ENCODE results near the gene AFF2.
"Not testable (repeated sequence)": the region's sequence is repeated elsewhere in the genome, so short reads cannot be mapped to it uniquely, and the experiment has no call there.

The AFF2 gene

DNA sequence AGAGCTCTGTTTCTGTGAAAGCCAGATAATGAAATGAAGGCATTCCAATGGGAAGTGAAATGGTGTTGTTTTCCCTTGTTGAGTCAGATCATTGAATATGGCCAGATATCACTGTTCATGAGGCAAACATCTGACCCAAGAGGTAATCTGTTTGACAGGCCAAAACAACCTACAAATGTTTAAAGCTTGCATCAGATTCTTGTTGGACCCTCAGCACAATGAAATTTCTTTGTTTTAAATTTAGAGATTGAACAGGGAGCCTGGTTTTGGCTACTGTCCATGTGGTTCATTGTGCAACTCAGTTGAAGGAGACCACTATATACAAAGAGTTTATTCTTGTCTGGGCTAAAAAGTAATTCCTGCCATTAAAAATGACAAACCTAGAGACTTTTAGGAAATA lies 159.1 kb downstream of the AFF2 start:
- no peak for DNase-seq
- Histone ChIP-seq H3K4me3 (ENCODE audit: control insufficient read depth in 1 of 7, extremely low read depth in 1 of 7, insufficient read depth in 4 of 7, low read depth in 2 of 7, low read length in 6 of 7) (no peak overlapping the region), H3K4me1 (ENCODE audit: control extremely low read depth in 1 of 4, control insufficient read depth in 4 of 4, insufficient read depth in 4 of 4, low read length in 3 of 4) (no peaks in the 10 kb centered on the region), H3K27me3 (replicated peaks in 2 of 5; ENCODE audit: control insufficient read depth in 4 of 5, insufficient read depth in 5 of 5, low read length in 4 of 5) (no peaks in the 10 kb centered on the region), H3K36me3 (ENCODE audit: control insufficient read depth in 4 of 4, insufficient read depth in 4 of 4, low read length in 3 of 4) (no peaks in the 10 kb centered on the region), H3K9me3 (ENCODE audit: control extremely low read depth in 1 of 5, control insufficient read depth in 4 of 5, insufficient read depth in 2 of 5, low read depth in 1 of 5, low read length in 4 of 5) (no peaks in the 10 kb centered on the region), H3K27ac (ENCODE audit: insufficient read depth in 1 of 2, low read depth in 1 of 2, low read length in 2 of 2, poor library complexity in 1 of 2, severe bottlenecking in 2 of 2) (no peak overlapping the region)
- CTCF ChIA-PET: no interaction called here
- POLR2A ChIA-PET: no interaction called here

DNA sequence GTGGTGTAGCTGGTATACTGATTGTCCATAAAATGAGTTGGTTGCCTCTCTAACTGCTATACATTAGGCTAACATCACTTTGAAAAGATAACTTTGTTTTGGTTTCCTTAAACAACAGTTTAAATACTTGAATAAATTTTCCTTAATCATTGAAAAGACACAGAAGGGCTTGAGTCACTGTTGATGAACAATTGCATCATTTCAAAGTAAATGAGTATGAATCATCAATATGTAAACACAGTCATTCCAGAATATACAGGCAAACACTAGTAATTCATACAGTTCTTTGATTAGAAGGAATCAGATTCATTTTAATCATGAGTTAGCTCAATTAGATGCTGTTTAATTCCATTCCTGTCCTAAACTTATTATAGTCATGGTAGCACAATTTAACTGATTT lies 160.6 kb downstream of the AFF2 start:
- Histone ChIP-seq H3K27ac (ENCODE audit: insufficient read depth in 1 of 2, low read depth in 1 of 2, low read length in 2 of 2, poor library complexity in 1 of 2, severe bottlenecking in 2 of 2) (no peak overlapping the region), H3K4me3 (ENCODE audit: control insufficient read depth in 1 of 7, extremely low read depth in 1 of 7, insufficient read depth in 4 of 7, low read depth in 2 of 7, low read length in 6 of 7) (no peak overlapping the region), H3K36me3 (ENCODE audit: control insufficient read depth in 4 of 4, insufficient read depth in 4 of 4, low read length in 3 of 4) (no peaks in the 10 kb centered on the region), H3K27me3 (replicated peaks in 2 of 5; ENCODE audit: control insufficient read depth in 4 of 5, insufficient read depth in 5 of 5, low read length in 4 of 5) (no peaks in the 10 kb centered on the region), H3K4me1 (ENCODE audit: control extremely low read depth in 1 of 4, control insufficient read depth in 4 of 4, insufficient read depth in 4 of 4, low read length in 3 of 4) (no peaks in the 10 kb centered on the region), H3K9me3 (ENCODE audit: control extremely low read depth in 1 of 5, control insufficient read depth in 4 of 5, insufficient read depth in 2 of 5, low read depth in 1 of 5, low read length in 4 of 5) (no peaks in the 10 kb centered on the region)
- CTCF ChIA-PET: no interaction called here
- DNase-seq: no peak
- POLR2A ChIA-PET: no interaction called here

DNA sequence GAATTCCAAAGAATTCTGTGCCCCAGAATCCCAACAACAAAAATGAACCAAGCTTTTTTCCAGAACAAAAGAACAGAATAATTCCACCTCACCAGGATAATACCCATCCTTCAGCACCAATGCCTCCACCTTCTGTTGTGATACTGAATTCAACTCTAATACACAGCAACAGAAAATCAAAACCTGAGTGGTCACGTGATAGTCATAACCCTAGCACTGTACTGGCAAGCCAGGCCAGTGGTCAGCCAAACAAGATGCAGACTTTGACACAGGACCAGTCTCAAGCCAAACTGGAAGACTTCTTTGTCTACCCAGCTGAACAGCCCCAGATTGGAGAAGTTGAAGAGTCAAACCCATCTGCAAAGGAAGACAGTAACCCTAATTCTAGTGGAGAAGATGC lies 161.6 kb downstream of the AFF2 start:
- ChIA-PET CTCF (interaction anchor here (0.6 kb wide), 1 partner anchor 60 kb away, joined by 3 read pairs; no protein-coding TSS in a partner anchor), POLR2A (no interaction called here)
- H3K4me3 ChIP-seq (ENCODE audit: control insufficient read depth in 1 of 7, extremely low read depth in 1 of 7, insufficient read depth in 4 of 7, low read depth in 2 of 7, low read length in 6 of 7): no peak overlapping the region
- 78% methylated on average over 1 of the region's 1 CpG for WGBS (ENCODE audit: insufficient coverage)
- no peaks in the 10 kb centered on the region for H3K27me3 ChIP-seq (replicated peaks in 2 of 5; ENCODE audit: control insufficient read depth in 4 of 5, insufficient read depth in 5 of 5, low read length in 4 of 5)
- no peak overlapping the region for H3K27ac ChIP-seq (ENCODE audit: insufficient read depth in 1 of 2, low read depth in 1 of 2, low read length in 2 of 2, poor library complexity in 1 of 2, severe bottlenecking in 2 of 2)
- H3K4me1 ChIP-seq (ENCODE audit: control extremely low read depth in 1 of 4, control insufficient read depth in 4 of 4, insufficient read depth in 4 of 4, low read length in 3 of 4): no peaks in the 10 kb centered on the region
- H3K36me3 ChIP-seq (ENCODE audit: control insufficient read depth in 4 of 4, insufficient read depth in 4 of 4, low read length in 3 of 4): no peaks in the 10 kb centered on the region
- DNase-seq: no peak
- peaks cover 0 to under 1% (median 0%) of the 10 kb centered on the region in 5 experiments for H3K9me3 ChIP-seq (ENCODE audit: control extremely low read depth in 1 of 5, control insufficient read depth in 4 of 5, insufficient read depth in 2 of 5, low read depth in 1 of 5, low read length in 4 of 5)

DNA sequence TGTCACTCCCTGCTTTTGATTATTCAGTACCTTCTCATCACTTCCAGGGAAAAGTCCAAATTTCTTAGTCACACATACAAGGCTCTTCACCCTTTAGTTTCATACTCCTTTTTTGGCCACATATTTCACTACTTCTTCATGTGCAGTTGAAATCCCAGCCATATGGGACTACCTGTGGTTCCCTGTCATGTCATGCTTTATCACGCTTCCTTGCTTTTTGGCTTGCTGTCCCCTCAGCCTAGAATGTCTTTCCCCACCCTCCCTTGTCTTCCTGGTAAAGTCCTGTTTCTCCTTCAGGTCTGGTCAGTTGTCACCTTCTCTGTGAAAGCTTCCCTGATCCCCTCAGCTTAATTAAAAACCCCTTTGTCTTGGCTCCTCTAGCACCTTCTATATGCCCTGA lies 163.8 kb downstream of the AFF2 start:
- DNase-seq: no peak
- no peak overlapping the region for H3K27ac ChIP-seq (ENCODE audit: insufficient read depth in 1 of 2, low read depth in 1 of 2, low read length in 2 of 2, poor library complexity in 1 of 2, severe bottlenecking in 2 of 2)
- H3K9me3 ChIP-seq (ENCODE audit: control extremely low read depth in 1 of 5, control insufficient read depth in 4 of 5, insufficient read depth in 2 of 5, low read depth in 1 of 5, low read length in 4 of 5): peaks cover 0 to 9% (median 4%) of the 10 kb centered on the region in 5 experiments
- H3K27me3 ChIP-seq (replicated peaks in 2 of 5; ENCODE audit: control insufficient read depth in 4 of 5, insufficient read depth in 5 of 5, low read length in 4 of 5): no peaks in the 10 kb centered on the region
- no peaks in the 10 kb centered on the region for H3K4me1 ChIP-seq (ENCODE audit: control extremely low read depth in 1 of 4, control insufficient read depth in 4 of 4, insufficient read depth in 4 of 4, low read length in 3 of 4)
- WGBS (ENCODE audit: insufficient coverage): 92% methylated on average over 1 of the region's 1 CpG
- ChIA-PET CTCF (no interaction called here), POLR2A (no interaction called here)
- no peak overlapping the region for H3K4me3 ChIP-seq (ENCODE audit: control insufficient read depth in 1 of 7, extremely low read depth in 1 of 7, insufficient read depth in 4 of 7, low read depth in 2 of 7, low read length in 6 of 7)
- no peaks in the 10 kb centered on the region for H3K36me3 ChIP-seq (ENCODE audit: control insufficient read depth in 4 of 4, insufficient read depth in 4 of 4, low read length in 3 of 4)

DNA sequence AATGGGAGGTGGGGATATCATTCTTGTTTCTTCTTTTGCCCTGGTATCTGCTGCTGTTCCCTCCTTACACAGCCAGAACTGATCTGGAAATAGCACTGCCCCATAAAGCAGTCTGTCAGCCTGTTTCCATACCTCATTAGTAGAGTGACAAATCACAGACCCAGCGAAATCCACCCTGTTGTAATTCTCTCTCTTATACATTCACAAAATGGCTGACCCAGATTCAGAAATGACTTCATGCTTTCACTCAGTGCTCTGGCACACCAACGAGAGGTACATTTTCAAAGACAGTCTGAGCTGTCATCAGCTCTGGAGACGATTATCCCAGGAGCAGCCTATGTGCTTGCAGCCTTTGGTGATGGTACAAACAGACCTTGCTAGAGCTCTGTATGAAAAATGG lies 164.6 kb downstream of the AFF2 start:
- WGBS (ENCODE audit: insufficient coverage): 89% methylated on average over 3 of the region's 3 CpGs
- Histone ChIP-seq H3K36me3 (ENCODE audit: control insufficient read depth in 4 of 4, insufficient read depth in 4 of 4, low read length in 3 of 4) (no peaks in the 10 kb centered on the region), H3K4me1 (ENCODE audit: control extremely low read depth in 1 of 4, control insufficient read depth in 4 of 4, insufficient read depth in 4 of 4, low read length in 3 of 4) (no peaks in the 10 kb centered on the region), H3K4me3 (ENCODE audit: control insufficient read depth in 1 of 7, extremely low read depth in 1 of 7, insufficient read depth in 4 of 7, low read depth in 2 of 7, low read length in 6 of 7) (no peak overlapping the region), H3K27ac (ENCODE audit: insufficient read depth in 1 of 2, low read depth in 1 of 2, low read length in 2 of 2, poor library complexity in 1 of 2, severe bottlenecking in 2 of 2) (no peak overlapping the region), H3K9me3 (ENCODE audit: control extremely low read depth in 1 of 5, control insufficient read depth in 4 of 5, insufficient read depth in 2 of 5, low read depth in 1 of 5, low read length in 4 of 5) (peaks cover 0 to 9% (median 6%) of the 10 kb centered on the region in 5 experiments), H3K27me3 (replicated peaks in 2 of 5; ENCODE audit: control insufficient read depth in 4 of 5, insufficient read depth in 5 of 5, low read length in 4 of 5) (no peaks in the 10 kb centered on the region)
- ChIA-PET CTCF (no interaction called here), POLR2A (no interaction called here)
- DNase-seq: no peak

DNA sequence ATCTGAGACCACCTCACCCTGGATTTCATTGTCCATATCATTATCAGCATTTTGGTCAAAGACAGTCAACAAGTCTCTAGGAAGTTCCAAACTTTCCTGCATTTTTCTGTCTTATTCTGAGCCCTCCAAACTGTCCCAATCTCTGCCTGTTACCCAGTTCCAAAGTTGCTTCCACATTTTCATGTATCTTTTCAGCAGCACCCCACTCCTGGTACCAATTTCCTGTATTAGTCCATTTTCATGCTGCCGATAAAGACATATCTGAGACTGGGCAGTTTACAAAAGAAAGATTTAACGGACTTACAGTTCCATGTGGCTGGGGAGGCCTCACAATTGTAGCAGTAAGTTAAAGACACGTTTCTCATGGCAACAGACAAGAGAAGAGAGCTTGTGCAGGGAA lies 168.8 kb downstream of the AFF2 start:
- DNase-seq; POLR2A ChIA-PET; CTCF ChIA-PET; H3K27ac ChIP-seq (ENCODE audit: insufficient read depth in 1 of 2, low read depth in 1 of 2, low read length in 2 of 2, poor library complexity in 1 of 2, severe bottlenecking in 2 of 2); H3K4me1 ChIP-seq (ENCODE audit: control extremely low read depth in 1 of 4, control insufficient read depth in 4 of 4, insufficient read depth in 4 of 4, low read length in 3 of 4); H3K36me3 ChIP-seq (ENCODE audit: control insufficient read depth in 4 of 4, insufficient read depth in 4 of 4, low read length in 3 of 4); H3K9me3 ChIP-seq (ENCODE audit: control extremely low read depth in 1 of 5, control insufficient read depth in 4 of 5, insufficient read depth in 2 of 5, low read depth in 1 of 5, low read length in 4 of 5); H3K4me3 ChIP-seq (ENCODE audit: control insufficient read depth in 1 of 7, extremely low read depth in 1 of 7, insufficient read depth in 4 of 7, low read depth in 2 of 7, low read length in 6 of 7); H3K27me3 ChIP-seq (replicated peaks in 2 of 5; ENCODE audit: control insufficient read depth in 4 of 5, insufficient read depth in 5 of 5, low read length in 4 of 5): not testable (repeated sequence)
- 79% methylated on average over 2 of the region's 3 CpGs for WGBS (ENCODE audit: insufficient coverage)

DNA sequence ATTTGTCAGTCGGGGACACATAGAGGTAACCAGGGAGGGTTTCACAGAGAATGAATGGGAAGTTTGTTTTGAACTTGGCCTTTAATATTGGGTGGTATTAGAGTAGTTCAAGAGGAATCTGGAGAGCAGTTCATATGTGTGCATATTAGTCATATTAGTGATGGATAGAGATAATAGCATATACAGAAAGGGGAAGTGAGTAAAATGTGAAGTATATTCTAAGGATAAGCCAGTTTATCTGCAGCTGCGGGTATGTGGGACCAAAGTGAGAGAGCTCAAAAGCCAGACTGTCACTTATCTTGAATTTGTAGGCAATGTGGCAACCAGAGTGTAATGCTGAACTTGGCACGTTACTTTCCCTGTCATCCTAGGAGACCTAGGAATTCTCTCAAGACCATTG lies 169.9 kb downstream of the AFF2 start:
- 65% methylated on average over 3 of the region's 3 CpGs for WGBS (ENCODE audit: insufficient coverage)
- H3K36me3 ChIP-seq (ENCODE audit: control insufficient read depth in 4 of 4, insufficient read depth in 4 of 4, low read length in 3 of 4): no peaks in the 10 kb centered on the region
- CTCF ChIA-PET: no interaction called here
- POLR2A ChIA-PET: no interaction called here
- peak in 2 of 3 donors; percentile 29 to 47 for DNase-seq
- no peak overlapping the region for H3K27ac ChIP-seq (ENCODE audit: insufficient read depth in 1 of 2, low read depth in 1 of 2, low read length in 2 of 2, poor library complexity in 1 of 2, severe bottlenecking in 2 of 2)
- peaks cover 0 to 2% (median 0%) of the 10 kb centered on the region in 5 experiments for H3K27me3 ChIP-seq (replicated peaks in 2 of 5; ENCODE audit: control insufficient read depth in 4 of 5, insufficient read depth in 5 of 5, low read length in 4 of 5)
- peaks cover 0 to 9% (median 6%) of the 10 kb centered on the region in 5 experiments for H3K9me3 ChIP-seq (ENCODE audit: control extremely low read depth in 1 of 5, control insufficient read depth in 4 of 5, insufficient read depth in 2 of 5, low read depth in 1 of 5, low read length in 4 of 5)
- no peak overlapping the region for H3K4me3 ChIP-seq (ENCODE audit: control insufficient read depth in 1 of 7, extremely low read depth in 1 of 7, insufficient read depth in 4 of 7, low read depth in 2 of 7, low read length in 6 of 7)
- no peaks in the 10 kb centered on the region for H3K4me1 ChIP-seq (ENCODE audit: control extremely low read depth in 1 of 4, control insufficient read depth in 4 of 4, insufficient read depth in 4 of 4, low read length in 3 of 4)

DNA sequence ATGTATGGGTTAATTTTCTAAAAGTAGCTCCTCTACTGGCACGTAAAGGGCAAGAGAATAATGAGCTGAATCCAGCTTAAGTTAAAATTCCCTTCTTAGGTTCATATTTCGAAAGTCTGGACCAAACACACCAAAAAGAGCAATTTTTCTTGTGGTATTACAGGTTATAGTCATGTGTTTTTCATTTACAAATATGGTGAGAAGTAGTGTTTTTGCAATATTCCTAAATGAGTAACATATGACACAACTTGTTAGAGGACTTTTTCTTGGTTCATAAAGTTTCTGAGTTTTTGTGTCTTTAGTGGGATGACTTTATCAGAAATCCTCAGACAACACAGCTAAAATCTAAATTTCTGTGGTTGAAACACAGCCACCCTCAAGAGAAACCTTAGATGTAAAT lies 172.1 kb downstream of the AFF2 start:
- ChIA-PET CTCF (no interaction called here), POLR2A (no interaction called here)
- no peaks in the 10 kb centered on the region for H3K36me3 ChIP-seq (ENCODE audit: control insufficient read depth in 4 of 4, insufficient read depth in 4 of 4, low read length in 3 of 4)
- H3K4me1 ChIP-seq (ENCODE audit: control extremely low read depth in 1 of 4, control insufficient read depth in 4 of 4, insufficient read depth in 4 of 4, low read length in 3 of 4): no peaks in the 10 kb centered on the region
- peaks cover 0 to 2% (median 0%) of the 10 kb centered on the region in 5 experiments for H3K27me3 ChIP-seq (replicated peaks in 2 of 5; ENCODE audit: control insufficient read depth in 4 of 5, insufficient read depth in 5 of 5, low read length in 4 of 5)
- DNase-seq: no peak
- no peak overlapping the region for H3K4me3 ChIP-seq (ENCODE audit: control insufficient read depth in 1 of 7, extremely low read depth in 1 of 7, insufficient read depth in 4 of 7, low read depth in 2 of 7, low read length in 6 of 7)
- peaks cover 0 to 8% (median 5%) of the 10 kb centered on the region in 5 experiments for H3K9me3 ChIP-seq (ENCODE audit: control extremely low read depth in 1 of 5, control insufficient read depth in 4 of 5, insufficient read depth in 2 of 5, low read depth in 1 of 5, low read length in 4 of 5)
- WGBS (ENCODE audit: insufficient coverage): 100% methylated on average over 1 of the region's 2 CpGs
- H3K27ac ChIP-seq (ENCODE audit: insufficient read depth in 1 of 2, low read depth in 1 of 2, low read length in 2 of 2, poor library complexity in 1 of 2, severe bottlenecking in 2 of 2): no peak overlapping the region
